Effector CD8-positive, alpha-beta T cell (primary cell): ENCODE results near the gene DUS1L.

ENCODE experiments used
- DNase-seq: peaks from one replicate; lab custom pipeline; 2025; lab: John Stamatoyannopoulos, UW

Gene DUS1L

GRCh38 chr17:82087961-82088837 is 22.6 kb upstream of the DUS1L start:
- no peak for DNase-seq

GRCh38 chr17:82086941-82087906 is 21.6 kb upstream of the DUS1L start:
- no peak for DNase-seq

GRCh38 chr17:82085931-82086764 is 20.5 kb upstream of the DUS1L start:
- no peak for DNase-seq

- no peak for DNase-seq
Measured at GRCh38 chr17:82085031-82085861, 19.6 kb upstream of the DUS1L start.

GRCh38 chr17:82084373-82085030 is 18.9 kb upstream of the DUS1L start:
- no peak for DNase-seq

- DNase-seq, result no peak
Measured at GRCh38 chr17:82083533-82084359, 18.1 kb upstream of the DUS1L start.

GRCh38 chr17:82083009-82083408 is 17.4 kb upstream of the DUS1L start:
- no peak for DNase-seq

- no peak for DNase-seq
Measured at GRCh38 chr17:82082456-82082855, 16.9 kb upstream of the DUS1L start.

- DNase-seq, result no peak
Measured at GRCh38 chr17:82081966-82082365, 16.4 kb upstream of the DUS1L start.

- DNase-seq, result no peak
Measured at GRCh38 chr17:82081546-82081945, 15.9 kb upstream of the DUS1L start.

GRCh38 chr17:82080789-82081464 is 15.3 kb upstream of the DUS1L start:
- no peak for DNase-seq

GRCh38 chr17:82080048-82080788 is 14.6 kb upstream of the DUS1L start:
- DNase-seq, result no peak

GRCh38 chr17:82079001-82079677 is 13.5 kb upstream of the DUS1L start:
- no peak for DNase-seq

- DNase-seq, result no peak
Measured at GRCh38 chr17:82078433-82078832, 12.8 kb upstream of the DUS1L start.

GRCh38 chr17:82077617-82078358 is 12.2 kb upstream of the DUS1L start:
- no peak for DNase-seq

GRCh38 chr17:82076785-82077591 is 11.4 kb upstream of the DUS1L start:
- no peak for DNase-seq
